ENCODE measurements around the gene KCNQ4. TPM values are rescaled to one million over a fixed set of nuclear protein-coding genes. Genes with fewer than 3 reads are reported as not detected.

The KCNQ4 gene
- total RNA-seq, 1 experiment from 2014 or later = 2.3 TPM

GRCh38 chr1:40786171-40786994 is 2.8 kb downstream of the KCNQ4 start:
- Histone ChIP-seq H3K4me3 (ENCODE audit: low read length) (no peak overlapping the region), H3K4me2 (ENCODE audit: low read depth, low read length, poor library complexity, severe bottlenecking) (no peak overlapping the region), H3K4me1 (ENCODE audit: low read length) (peaks cover 39% of the 10 kb centered on the region), H3K79me2 (ENCODE audit: low read length) (peaks cover 11% of the 10 kb centered on the region), H3K9me2 (replicated peaks; ENCODE audit: insufficient read depth, low read length) (no peaks in the 10 kb centered on the region), H3K36me3 (ENCODE audit: insufficient read depth, low read length) (no peaks in the 10 kb centered on the region), H3K9ac (ENCODE audit: low read length) (no peak overlapping the region), H3K27me3 (ENCODE audit: low read length) (no peaks in the 10 kb centered on the region), H3K27ac (ENCODE audit: low read length) (no peak overlapping the region), H3K9me3 (ENCODE audit: low read length) (no peaks in the 10 kb centered on the region), H4K20me1 (ENCODE audit: insufficient read depth, low read depth, low read length) (no peaks in the 10 kb centered on the region), H2AFZ (ENCODE audit: low read length) (no peak overlapping the region)
- DNase-seq = no peak

- H3K9ac ChIP-seq (ENCODE audit: low read length) = no peak overlapping the region
- no peaks in the 10 kb centered on the region for H3K9me2 ChIP-seq (replicated peaks; ENCODE audit: insufficient read depth, low read length)
- no peak overlapping the region for H2AFZ ChIP-seq (ENCODE audit: low read length)
- H3K4me3 ChIP-seq (ENCODE audit: low read length) = no peak overlapping the region
- no peaks in the 10 kb centered on the region for H3K36me3 ChIP-seq (ENCODE audit: insufficient read depth, low read length)
- H4K20me1 ChIP-seq (ENCODE audit: insufficient read depth, low read depth, low read length) = no peaks in the 10 kb centered on the region
- H3K27me3 ChIP-seq (ENCODE audit: low read length) = no peaks in the 10 kb centered on the region
- no peaks in the 10 kb centered on the region for H3K9me3 ChIP-seq (ENCODE audit: low read length)
- DNase-seq = no peak
- H3K79me2 ChIP-seq (ENCODE audit: low read length) = peaks cover 11% of the 10 kb centered on the region
- peaks cover 36% of the 10 kb centered on the region for H3K4me1 ChIP-seq (ENCODE audit: low read length)
- no peak overlapping the region for H3K27ac ChIP-seq (ENCODE audit: low read length)
- H3K4me2 ChIP-seq (ENCODE audit: low read depth, low read length, poor library complexity, severe bottlenecking) = no peak overlapping the region
These were observed 3.6 kb downstream of the KCNQ4 start for GRCh38 chr1:40786995-40787705.

- Histone ChIP-seq H3K27me3 (ENCODE audit: low read length) (no peaks in the 10 kb centered on the region), H3K9me2 (replicated peaks; ENCODE audit: insufficient read depth, low read length) (no peaks in the 10 kb centered on the region), H3K4me3 (ENCODE audit: low read length) (no peak overlapping the region), H2AFZ (ENCODE audit: low read length) (no peak overlapping the region), H3K79me2 (ENCODE audit: low read length) (peaks cover 11% of the 10 kb centered on the region), H3K36me3 (ENCODE audit: insufficient read depth, low read length) (no peaks in the 10 kb centered on the region), H3K4me1 (ENCODE audit: low read length) (peaks cover 28% of the 10 kb centered on the region), H3K27ac (ENCODE audit: low read length) (no peak overlapping the region), H3K9me3 (ENCODE audit: low read length) (no peaks in the 10 kb centered on the region), H3K4me2 (ENCODE audit: low read depth, low read length, poor library complexity, severe bottlenecking) (no peak overlapping the region), H4K20me1 (ENCODE audit: insufficient read depth, low read depth, low read length) (no peaks in the 10 kb centered on the region), H3K9ac (ENCODE audit: low read length) (no peak overlapping the region)
- no peak for DNase-seq
These were observed 4.4 kb downstream of the KCNQ4 start for GRCh38 chr1:40787737-40788560.

DNA sequence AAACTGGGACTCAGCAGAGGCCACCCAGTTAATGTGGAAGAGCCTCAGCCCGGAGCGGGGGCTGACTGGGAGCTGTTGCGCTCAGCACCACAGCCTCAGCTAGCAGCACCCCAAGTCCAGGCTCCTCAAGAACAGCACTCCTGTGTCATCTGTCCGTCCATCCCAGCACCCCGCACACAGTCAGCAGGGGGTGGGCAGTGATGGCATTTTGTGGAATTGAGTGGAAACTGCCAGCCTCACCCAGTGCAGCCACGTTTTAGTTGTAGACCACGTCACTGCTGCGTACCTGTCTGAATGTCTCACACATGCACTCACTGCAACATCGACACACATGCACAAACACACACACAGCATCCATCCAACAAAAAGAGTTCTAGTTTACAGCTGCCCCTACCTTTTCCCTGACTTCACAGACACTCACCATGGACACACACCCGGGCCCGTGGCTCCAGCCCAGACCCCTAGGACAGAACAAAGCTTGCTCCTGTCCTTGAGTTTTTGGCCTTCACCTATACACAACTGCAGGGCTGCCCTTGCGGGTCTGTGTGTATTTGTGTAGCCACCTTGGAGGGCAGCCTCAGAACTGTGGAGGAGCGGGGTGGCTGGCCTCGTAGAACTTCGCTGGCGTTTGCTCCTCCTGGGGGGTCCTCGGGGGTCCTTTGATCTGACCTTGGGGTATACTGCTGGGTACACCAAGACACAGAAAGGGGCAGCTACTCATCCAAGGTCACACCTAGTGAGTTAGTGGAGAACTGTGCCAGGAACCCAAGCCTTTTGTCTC is 5.2 kb downstream of the KCNQ4 start:
- Histone ChIP-seq H2AFZ (ENCODE audit: low read length) (no peak overlapping the region), H3K9me2 (replicated peaks; ENCODE audit: insufficient read depth, low read length) (no peaks in the 10 kb centered on the region), H3K4me2 (ENCODE audit: low read depth, low read length, poor library complexity, severe bottlenecking) (no peak overlapping the region), H3K36me3 (ENCODE audit: insufficient read depth, low read length) (no peaks in the 10 kb centered on the region), H3K4me3 (ENCODE audit: low read length) (no peak overlapping the region), H3K9me3 (ENCODE audit: low read length) (no peaks in the 10 kb centered on the region), H4K20me1 (ENCODE audit: insufficient read depth, low read depth, low read length) (no peaks in the 10 kb centered on the region), H3K27me3 (ENCODE audit: low read length) (no peaks in the 10 kb centered on the region), H3K9ac (ENCODE audit: low read length) (no peak overlapping the region), H3K4me1 (ENCODE audit: low read length) (peaks cover 23% of the 10 kb centered on the region), H3K27ac (ENCODE audit: low read length) (no peak overlapping the region), H3K79me2 (ENCODE audit: low read length) (peaks cover 11% of the 10 kb centered on the region)
- no peak for DNase-seq

GRCh38 chr1:40789342-40789598 is 5.7 kb downstream of the KCNQ4 start:
- H3K4me1 ChIP-seq (ENCODE audit: low read length) = peaks cover 22% of the 10 kb centered on the region
- no peak overlapping the region for H3K27ac ChIP-seq (ENCODE audit: low read length)
- H3K9me3 ChIP-seq (ENCODE audit: low read length) = no peaks in the 10 kb centered on the region
- H3K36me3 ChIP-seq (ENCODE audit: insufficient read depth, low read length) = no peaks in the 10 kb centered on the region
- H3K4me2 ChIP-seq (ENCODE audit: low read depth, low read length, poor library complexity, severe bottlenecking) = no peak overlapping the region
- no peak overlapping the region for H2AFZ ChIP-seq (ENCODE audit: low read length)
- H3K27me3 ChIP-seq (ENCODE audit: low read length) = no peaks in the 10 kb centered on the region
- no peak for DNase-seq
- H3K9ac ChIP-seq (ENCODE audit: low read length) = no peak overlapping the region
- H3K4me3 ChIP-seq (ENCODE audit: low read length) = no peak overlapping the region
- no peaks in the 10 kb centered on the region for H4K20me1 ChIP-seq (ENCODE audit: insufficient read depth, low read depth, low read length)
- H3K9me2 ChIP-seq (replicated peaks; ENCODE audit: insufficient read depth, low read length) = no peaks in the 10 kb centered on the region
- peaks cover 11% of the 10 kb centered on the region for H3K79me2 ChIP-seq (ENCODE audit: low read length)

DNA sequence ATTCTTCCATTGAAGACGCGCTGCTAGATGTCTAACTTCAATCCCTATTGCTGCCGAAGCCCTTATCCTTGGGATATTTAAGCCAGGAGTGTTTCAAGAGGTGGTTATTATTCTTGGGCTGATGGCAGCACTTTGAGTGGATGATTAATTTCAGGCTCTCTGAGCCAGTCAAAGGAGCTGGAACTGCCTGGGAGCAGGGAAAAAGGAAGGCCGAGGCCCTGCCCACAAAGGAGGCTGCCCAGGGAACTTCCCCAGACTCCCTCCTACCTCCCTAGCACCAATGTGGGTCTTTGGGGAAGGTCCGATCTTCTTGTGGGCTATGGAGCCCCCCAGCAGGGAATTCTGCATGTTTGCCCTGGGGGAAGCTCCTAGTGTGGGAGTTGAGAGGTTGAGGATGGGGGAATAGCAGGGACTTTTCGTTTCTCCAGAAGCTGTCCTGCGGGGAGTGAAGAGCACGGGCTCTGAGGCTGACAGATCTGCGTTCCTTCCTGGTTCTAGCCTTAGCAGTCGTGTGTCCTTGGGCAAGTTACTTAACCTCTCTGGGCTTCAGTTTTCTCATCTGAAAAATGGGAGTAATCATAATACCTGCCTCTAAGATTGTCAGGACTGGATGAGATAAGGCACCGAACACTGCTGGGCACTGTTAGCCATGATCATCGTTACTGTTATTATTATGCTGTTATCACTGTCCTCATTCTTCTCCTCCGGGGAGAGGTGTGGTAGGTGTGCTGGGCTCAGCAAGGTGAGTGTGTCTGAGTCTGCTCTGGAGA is 6.3 kb downstream of the KCNQ4 start:
- Histone ChIP-seq H3K4me2 (ENCODE audit: low read depth, low read length, poor library complexity, severe bottlenecking) (no peak overlapping the region), H3K9me3 (ENCODE audit: low read length) (no peaks in the 10 kb centered on the region), H3K4me3 (ENCODE audit: low read length) (no peak overlapping the region), H3K79me2 (ENCODE audit: low read length) (0 out of 2 replicates have a peak, but pooled peaks cover 5% of the 10 kb centered on the region), H3K4me1 (ENCODE audit: low read length) (peaks cover 16% of the 10 kb centered on the region), H4K20me1 (ENCODE audit: insufficient read depth, low read depth, low read length) (no peaks in the 10 kb centered on the region), H3K36me3 (ENCODE audit: insufficient read depth, low read length) (no peaks in the 10 kb centered on the region), H3K9me2 (replicated peaks; ENCODE audit: insufficient read depth, low read length) (no peaks in the 10 kb centered on the region), H3K27me3 (ENCODE audit: low read length) (no peaks in the 10 kb centered on the region), H2AFZ (ENCODE audit: low read length) (no peak overlapping the region), H3K9ac (ENCODE audit: low read length) (no peak overlapping the region), H3K27ac (ENCODE audit: low read length) (no peak overlapping the region; the same call in 1 of the 2 replicates)
- DNase-seq = no peak

DNA sequence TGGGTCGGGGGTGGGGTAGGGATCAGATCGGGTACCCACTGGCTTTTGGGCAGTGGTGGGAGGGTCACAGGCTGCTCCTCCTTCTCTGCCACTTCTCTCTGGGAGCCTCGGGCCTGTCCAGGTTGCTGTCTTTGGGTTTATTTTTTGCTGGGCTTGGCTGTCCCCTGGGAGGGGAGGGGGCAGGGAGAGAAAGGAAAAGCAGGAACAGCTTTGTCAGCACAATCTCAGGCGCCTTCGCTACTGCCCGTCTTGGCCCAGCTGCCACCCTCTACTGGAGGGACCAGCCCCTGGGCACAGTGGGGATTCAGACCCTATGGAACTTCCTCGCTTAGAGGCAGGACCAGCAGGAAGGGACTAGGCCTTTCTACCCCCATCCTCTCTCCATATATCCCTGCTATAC is 8.4 kb downstream of the KCNQ4 start:
- DNase-seq = no peak
- H3K27ac ChIP-seq (ENCODE audit: low read length) = no peak overlapping the region
- no peaks in the 10 kb centered on the region for H3K27me3 ChIP-seq (ENCODE audit: low read length)
- H3K4me1 ChIP-seq (ENCODE audit: low read length) = peaks cover 31% of the 10 kb centered on the region
- no peaks in the 10 kb centered on the region for H4K20me1 ChIP-seq (ENCODE audit: insufficient read depth, low read depth, low read length)
- no peaks in the 10 kb centered on the region for H3K9me3 ChIP-seq (ENCODE audit: low read length)
- no peaks in the 10 kb centered on the region for H3K36me3 ChIP-seq (ENCODE audit: insufficient read depth, low read length)
- H3K79me2 ChIP-seq (ENCODE audit: low read length) = no peaks in the 10 kb centered on the region
- no peak overlapping the region for H3K9ac ChIP-seq (ENCODE audit: low read length)
- H3K9me2 ChIP-seq (replicated peaks; ENCODE audit: insufficient read depth, low read length) = no peaks in the 10 kb centered on the region
- no peak overlapping the region for H3K4me3 ChIP-seq (ENCODE audit: low read length)
- H2AFZ ChIP-seq (ENCODE audit: low read length) = no peak overlapping the region
- no peak overlapping the region for H3K4me2 ChIP-seq (ENCODE audit: low read depth, low read length, poor library complexity, severe bottlenecking)

Measured in Karpas-422 (cell line).